Keratinocyte (primary cell): ENCODE measurements around the gene MEF2A. TPM values are rescaled to one million over a fixed set of nuclear protein-coding genes. Genes with fewer than 3 reads are reported as not detected.

Source experiments
- DNase-seq: peaks from one replicate; pipeline ENCODE4 v3.0.0-alpha.2; 2011; ENCODE audit warnings: low read depth, missing footprints, low spot score
- FAIRE-seq: peaks from 2 replicates; lab custom pipeline; 2011; peaks lifted over from hg19 to GRCh38; lab: Jason Lieb, UNC
- H2AFZ ChIP-seq: 2 replicates; pipeline ENCODE4 v1.6.0; 2012; ENCODE audit warnings: low read length, control low read depth, inconsistent platforms; ENCODE audit not compliant: control insufficient read depth
- H3K27ac ChIP-seq: 2 replicates; pipeline ENCODE4 v1.5.1; 2011; ENCODE audit warnings: low read length; ENCODE audit not compliant: control insufficient read depth, insufficient read depth
- H3K27me3 ChIP-seq: 3 replicates; pipeline ENCODE4 v1.6.0; 2011; ENCODE audit warnings: low read length; ENCODE audit not compliant: control insufficient read depth, insufficient read depth; ENCODE audit errors: extremely low read depth
- H3K36me3 ChIP-seq, 2 experiments: 2 replicates in 1 of 2; 3 replicates in 1 of 2; pipeline ENCODE4 v1.5.1; 2011; ENCODE audit warnings: low read length in 2 of 2, mild to moderate bottlenecking in 1 of 2; ENCODE audit not compliant: control insufficient read depth in 2 of 2, insufficient read depth in 2 of 2; ENCODE audit errors: extremely low read depth in 1 of 2
- H3K4me1 ChIP-seq: 3 replicates; pipeline ENCODE4 v1.5.1; 2011; ENCODE audit warnings: low read length; ENCODE audit not compliant: control insufficient read depth, insufficient read depth; ENCODE audit errors: extremely low read depth
- H3K4me2 ChIP-seq: 3 replicates; pipeline ENCODE4 v1.6.0; 2011; ENCODE audit warnings: low read depth, low read length; ENCODE audit not compliant: control insufficient read depth, insufficient read depth; ENCODE audit errors: extremely low read depth
- H3K4me3 ChIP-seq, 3 experiments: fragments of 200-600 bp in 1 of 3; sonication (generic) in 1 of 3; 2 replicates in 2 of 3; 3 replicates in 1 of 3; pipeline ENCODE4 v1.5.1; 2011 to 2016; ENCODE audit warnings: low read length in 3 of 3, mild to moderate bottlenecking in 3 of 3, control low read depth in 2 of 3, inconsistent platforms in 1 of 3, low read depth in 1 of 3, mixed read lengths in 1 of 3, mixed run types in 1 of 3, moderate library complexity in 1 of 3; ENCODE audit not compliant: control insufficient read depth in 2 of 3, insufficient read depth in 2 of 3; ENCODE audit errors: extremely low read depth in 1 of 3
- H3K79me2 ChIP-seq: 2 replicates; pipeline ENCODE4 v1.6.0; 2012; ENCODE audit warnings: low read length; ENCODE audit not compliant: control insufficient read depth, insufficient read depth
- H3K9ac ChIP-seq: 3 replicates; pipeline ENCODE4 v1.6.0; 2011; ENCODE audit warnings: low read length; ENCODE audit not compliant: control insufficient read depth, insufficient read depth; ENCODE audit errors: extremely low read depth
- H3K9me1 ChIP-seq: 3 replicates; pipeline ENCODE4 v1.6.0; 2011; ENCODE audit warnings: low read length; ENCODE audit not compliant: control insufficient read depth, insufficient read depth; ENCODE audit errors: extremely low read depth
- H3K9me3 ChIP-seq: 2 replicates; pipeline ENCODE4 v1.5.1; 2012; ENCODE audit warnings: low read depth, low read length; ENCODE audit not compliant: control insufficient read depth
- H4K20me1 ChIP-seq: 3 replicates; pipeline ENCODE4 v1.6.0; 2011; ENCODE audit warnings: low read length; ENCODE audit not compliant: control insufficient read depth, insufficient read depth; ENCODE audit errors: extremely low read depth
- CTCF ChIP-seq, 3 experiments: IDR thresholded peaks in 1 of 3; conservative IDR thresholded peaks in 1 of 3; optimal IDR thresholded peaks in 1 of 3; 2 replicates in 2 of 3; 3 replicates in 1 of 3; pipeline versions ENCODE3 to v1.5.1; 2011; ENCODE audit warnings: low read length in 3 of 3, mild to moderate bottlenecking in 3 of 3, moderate library complexity in 2 of 3, control low read depth in 1 of 3, inconsistent platforms in 1 of 3; ENCODE audit not compliant: insufficient read depth in 2 of 3; ENCODE audit errors: extremely low read depth in 1 of 3
- EZH2 ChIP-seq: IDR thresholded peaks from one replicate; pipeline ENCODE4 v1.6.1; 2012; ENCODE audit warnings: inconsistent platforms, mild to moderate bottlenecking, low read length, moderate library complexity
- dilution Hi-C: fragments of 300-500 bp; cut with MboI; formaldehyde crosslinking; loops from one replicate; pipeline ENCODE4 v1.7.0; 2020; ENCODE audit warnings: low sequenced_read_pairs; ENCODE audit not compliant: extremely low pct_ligation_motif_present
- polyA plus RNA-seq, 5 experiments: library from polyadenylated mRNA; depleted of rRNA in 3 of 5; stranded (reverse) in 3 of 5; stranded (forward) in 1 of 5; unstranded in 1 of 5; fragments of >200 nt; gene quantifications; 1 replicate in 1 of 5; 2 replicates in 3 of 5; 3 replicates in 1 of 5; pipeline versions ENCODE4 v1.2.1 to v1.2.3, GENCODE V29; 2011 to 2012; ENCODE audit warnings: missing spikeins in 2 of 5, low read depth in 1 of 5, low replicate concordance in 1 of 5

The MEF2A gene
- polyA plus RNA-seq, 1 donor (not counting 4 experiments of a cell fraction or from before 2014, with no cell fraction given): 27.4 TPM

DNA sequence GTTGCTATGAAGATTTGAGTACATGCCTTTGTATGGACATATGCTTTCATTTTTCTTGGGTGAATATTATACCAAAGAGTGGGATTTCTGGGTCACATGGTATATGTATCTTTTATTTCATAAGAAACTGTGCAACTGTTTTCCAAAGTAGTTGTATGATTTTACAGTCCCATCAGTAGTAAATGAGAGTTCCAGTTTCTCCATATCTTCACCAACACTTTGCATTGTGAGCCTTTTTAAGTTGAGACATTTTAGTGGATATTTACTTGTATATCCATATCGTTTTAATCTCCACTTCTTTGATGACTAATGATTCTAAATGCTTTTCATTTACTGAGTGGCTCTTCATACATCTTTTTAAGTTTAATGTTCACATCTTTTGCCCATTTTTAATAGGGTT is 20.3 kb downstream of the MEF2A start:
- no peak overlapping the region for H3K4me2 ChIP-seq
- no peaks in the 10 kb centered on the region for H3K9me1 ChIP-seq
- no peaks in the 10 kb centered on the region for H3K36me3 ChIP-seq
- no peaks in the 10 kb centered on the region for H3K9me3 ChIP-seq
- no peaks in the 10 kb centered on the region for H4K20me1 ChIP-seq
- peaks cover 5% of the 10 kb centered on the region for H3K4me1 ChIP-seq
- no peak for TF ChIP-seq CTCF (optimal IDR thresholded peaks at IDR 0.05 in 1 of 3, IDR thresholded peaks at IDR 0.05 in 1 of 3, conservative IDR thresholded peaks at IDR 0.05 in 1 of 3; ENCODE audit: extremely low read depth in 1 of 3, insufficient read depth in 2 of 3, low read length in 3 of 3)
- TF ChIP-seq EZH2: no peak
- H2AFZ ChIP-seq: no peak overlapping the region
- peaks cover 73% of the 10 kb centered on the region for H3K79me2 ChIP-seq
- dilution Hi-C loops: no loop called here
- DNase-seq (no peak), FAIRE-seq (no peak)
- H3K4me3 ChIP-seq: no peak overlapping the region
- no peaks in the 10 kb centered on the region for H3K27me3 ChIP-seq
- no peak overlapping the region for H3K9ac ChIP-seq
- H3K27ac ChIP-seq: no peak overlapping the region

- dilution Hi-C loops: no loop called here
Observed at GRCh38 chr15:99589801-99590200, 24.0 kb downstream of the MEF2A start.

More at GRCh38 chr15:99589801-99590200, 24.0 kb downstream of the MEF2A start:
- H3K4me1 ChIP-seq: no peaks in the 10 kb centered on the region
- H3K36me3 ChIP-seq: no peaks in the 10 kb centered on the region
- DNase-seq (no peak), FAIRE-seq (no peak)
- H3K9me3 ChIP-seq: no peaks in the 10 kb centered on the region
- H3K9me1 ChIP-seq: no peaks in the 10 kb centered on the region
- H3K27me3 ChIP-seq: no peaks in the 10 kb centered on the region
- peaks cover 65% of the 10 kb centered on the region for H3K79me2 ChIP-seq
- H3K4me3 ChIP-seq: no peak overlapping the region
- no peak overlapping the region for H2AFZ ChIP-seq
- H3K4me2 ChIP-seq: no peak overlapping the region
- H4K20me1 ChIP-seq: no peaks in the 10 kb centered on the region
- no peak overlapping the region for H3K9ac ChIP-seq
- no peak overlapping the region for H3K27ac ChIP-seq
- no peak for TF ChIP-seq EZH2
